Esophagus squamous epithelium (tissue), 5 donors: ENCODE measurements around the gene RBP3. TPM values are rescaled to one million over a fixed set of nuclear protein-coding genes. Genes with fewer than 3 reads are reported as not detected.

ENCODE experiments used
- DNase-seq: peaks from one replicate; lab custom pipeline; 2025; lab: John Stamatoyannopoulos, UW
- H3K27ac ChIP-seq, 4 donors: fragments of 200-600 bp; sonication (generic); one replicate each; pipeline ENCODE4 v1.5.1; 2016 to 2019; ENCODE audit warnings: mild to moderate bottlenecking in 1 of 4
- H3K27me3 ChIP-seq, 4 donors: fragments of 200-600 bp; sonication (generic); 1 replicate in 3 of 4; 2 replicates in 1 of 4; pipeline versions ENCODE4 v1.5.1 to v1.6.0; 2017 to 2021; ENCODE audit warnings: antibody characterized with exemption in 1 of 4
- H3K36me3 ChIP-seq, 3 donors: fragments of 200-600 bp; sonication (generic); one replicate each; pipeline ENCODE4 v1.5.1; 2016 to 2019
- H3K4me1 ChIP-seq, 3 donors: fragments of 200-600 bp; sonication (generic); one replicate each; pipeline ENCODE4 v1.5.1; 2017 to 2019
- H3K4me3 ChIP-seq, 4 donors: fragments of 200-600 bp; sonication (generic); 1 replicate in 3 of 4; 2 replicates in 1 of 4; pipeline ENCODE4 v1.5.1; 2016 to 2019; ENCODE audit warnings: mild to moderate bottlenecking in 2 of 4, moderate library complexity in 1 of 4
- H3K9me3 ChIP-seq, 3 donors: fragments of 200-600 bp; sonication (generic); one replicate each; pipeline ENCODE4 v1.5.1; 2016 to 2019
- POLR2A ChIP-seq, 4 donors: fragments of 450-650 bp; IDR thresholded peaks; one replicate each; pipeline ENCODE4 v1.6.1; 2017; ENCODE audit warnings: antibody characterized with exemption in 4 of 4, mild to moderate bottlenecking in 4 of 4, moderate library complexity in 3 of 4
- WGBS, 2 donors: methylation state at CpG; one replicate each; pipeline ENCODE4 v1.1.5; 2018; 5-methylcytosine and 5-hydroxymethylcytosine counted together
- intact Hi-C: fragments of 100-400 bp; cut with DNase I; formaldehyde crosslinking; loops from one replicate; pipeline ENCODE4 v1.15.0; 2022
- total RNA-seq, 4 donors: library from RNA; depleted of rRNA; stranded (reverse); fragments of >200 nt; gene quantifications; one replicate each; pipeline ENCODE4 v1.1.0, GENCODE V29; 2016
- TF ChIP-seq, protein P1 (sequence below), 6 experiments: fragments of 450-650 bp in 4 of 6; fragments of 200-600 bp in 2 of 6; sonication (generic) in 2 of 6; IDR thresholded peaks; one replicate each; pipeline ENCODE4 v1.5.1; 2016 to 2019; ENCODE audit warnings: antibody characterized with exemption in 6 of 6, mild to moderate bottlenecking in 4 of 6, moderate library complexity in 4 of 6
- donor health status: DM: yes; HTN: yes; CAD: no.

The RBP3 gene
- total RNA-seq, 4 donors from 2014 or later, result not detected

DNA sequence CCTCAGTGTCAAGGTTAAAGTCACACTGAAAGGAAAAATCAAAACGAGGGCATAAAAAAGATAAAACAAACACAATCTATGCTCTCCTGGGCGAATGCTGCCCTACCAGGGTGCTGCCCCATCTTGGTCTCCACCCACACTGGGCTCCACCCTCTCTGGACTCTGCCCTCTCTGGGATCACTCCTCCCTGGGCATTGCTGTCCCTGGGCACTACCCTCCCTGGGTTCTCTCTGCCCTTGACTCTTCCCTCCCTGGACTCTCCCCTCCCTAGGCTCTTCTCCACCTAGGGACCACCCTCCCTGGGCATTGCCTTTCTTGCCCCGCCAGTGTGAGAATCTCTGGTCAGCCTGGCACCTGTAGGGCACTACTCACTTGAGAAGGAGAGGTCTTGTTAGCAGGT lies 17.4 kb upstream of the RBP3 start:
- TF ChIP-seq, protein P1, sequence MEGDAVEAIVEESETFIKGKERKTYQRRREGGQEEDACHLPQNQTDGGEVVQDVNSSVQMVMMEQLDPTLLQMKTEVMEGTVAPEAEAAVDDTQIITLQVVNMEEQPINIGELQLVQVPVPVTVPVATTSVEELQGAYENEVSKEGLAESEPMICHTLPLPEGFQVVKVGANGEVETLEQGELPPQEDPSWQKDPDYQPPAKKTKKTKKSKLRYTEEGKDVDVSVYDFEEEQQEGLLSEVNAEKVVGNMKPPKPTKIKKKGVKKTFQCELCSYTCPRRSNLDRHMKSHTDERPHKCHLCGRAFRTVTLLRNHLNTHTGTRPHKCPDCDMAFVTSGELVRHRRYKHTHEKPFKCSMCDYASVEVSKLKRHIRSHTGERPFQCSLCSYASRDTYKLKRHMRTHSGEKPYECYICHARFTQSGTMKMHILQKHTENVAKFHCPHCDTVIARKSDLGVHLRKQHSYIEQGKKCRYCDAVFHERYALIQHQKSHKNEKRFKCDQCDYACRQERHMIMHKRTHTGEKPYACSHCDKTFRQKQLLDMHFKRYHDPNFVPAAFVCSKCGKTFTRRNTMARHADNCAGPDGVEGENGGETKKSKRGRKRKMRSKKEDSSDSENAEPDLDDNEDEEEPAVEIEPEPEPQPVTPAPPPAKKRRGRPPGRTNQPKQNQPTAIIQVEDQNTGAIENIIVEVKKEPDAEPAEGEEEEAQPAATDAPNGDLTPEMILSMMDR (IDR thresholded peaks at IDR 0.05), result no peak
- no peak for TF ChIP-seq POLR2A (IDR thresholded peaks at IDR 0.05)
- WGBS, 2 donors, result 60 to 81% methylated on average over 3 of the region's 3 CpGs
- Histone ChIP-seq H3K27me3 (peaks cover 0 to 13% (median 0%) of the 10 kb centered on the region in 4 donors), H3K36me3 (no peaks in the 10 kb centered on the region), H3K27ac (no peak overlapping the region), H3K9me3 (no peaks in the 10 kb centered on the region), H3K4me3 (no peak overlapping the region), H3K4me1 (peaks cover 0 to 8% (median 0%) of the 10 kb centered on the region in 3 donors)
- intact Hi-C loops, result no loop called here
- no peak for DNase-seq

- DNase-seq, result no peak
- intact Hi-C loops, result no loop called here
- no peaks in the 10 kb centered on the region for H3K9me3 ChIP-seq
- H3K27me3 ChIP-seq, result peaks cover 0 to 20% (median 0%) of the 10 kb centered on the region in 4 donors
- no peak overlapping the region for H3K27ac ChIP-seq
- H3K4me1 ChIP-seq, result peaks cover 0 to 1% (median 0%) of the 10 kb centered on the region in 3 donors
- TF ChIP-seq POLR2A (IDR thresholded peaks at IDR 0.05), result no peak
- TF ChIP-seq, protein P1 (IDR thresholded peaks at IDR 0.05), result no peak
- 92 to 100% methylated on average over 2 to 5 of the region's 9 CpGs for WGBS, 2 donors
- no peak overlapping the region for H3K4me3 ChIP-seq
- H3K36me3 ChIP-seq, result no peaks in the 10 kb centered on the region
Measured at GRCh38 chr10:47331491-47331890, 16.7 kb upstream of the RBP3 start.

DNA sequence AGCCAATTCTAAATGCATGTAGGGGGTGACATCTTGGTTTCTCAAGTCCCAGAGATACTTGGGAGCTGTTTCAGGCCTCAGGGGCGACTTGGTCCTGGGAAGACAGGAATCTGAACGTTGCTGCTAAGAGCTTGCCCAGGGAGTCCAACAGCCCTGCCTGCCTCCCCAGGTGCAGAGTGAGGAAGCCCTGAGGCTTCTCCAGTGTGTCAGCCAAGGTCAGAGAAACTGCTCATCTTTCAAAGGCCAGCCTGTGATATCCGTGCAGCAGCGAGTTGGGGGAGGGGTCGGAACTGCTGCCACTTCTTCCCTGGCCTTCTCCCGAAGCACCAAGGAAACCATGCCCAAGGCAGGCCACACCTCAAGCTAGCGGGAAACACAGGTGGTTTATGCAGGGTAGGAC lies 16.2 kb upstream of the RBP3 start:
- H3K36me3 ChIP-seq, result no peaks in the 10 kb centered on the region
- no peaks in the 10 kb centered on the region for H3K9me3 ChIP-seq
- TF ChIP-seq, protein P1 (IDR thresholded peaks at IDR 0.05), result no peak
- TF ChIP-seq POLR2A (IDR thresholded peaks at IDR 0.05), result no peak
- intact Hi-C loops, result no loop called here
- H3K4me3 ChIP-seq, result no peak overlapping the region
- H3K4me1 ChIP-seq, result no peaks in the 10 kb centered on the region
- 47 to 74% methylated on average over 2 to 3 of the region's 7 CpGs for WGBS, 2 donors
- no peak overlapping the region for H3K27ac ChIP-seq
- peaks cover 0 to 20% (median 0%) of the 10 kb centered on the region in 4 donors for H3K27me3 ChIP-seq
- DNase-seq, result no peak

- 68 to 71% methylated on average over 2 to 3 of the region's 3 CpGs for WGBS, 2 donors
- DNase-seq, result no peak
- Histone ChIP-seq H3K27me3 (peaks cover 0 to 20% (median 0%) of the 10 kb centered on the region in 4 donors), H3K4me1 (no peaks in the 10 kb centered on the region), H3K27ac (no peak overlapping the region), H3K4me3 (no peak overlapping the region), H3K36me3 (no peaks in the 10 kb centered on the region), H3K9me3 (no peaks in the 10 kb centered on the region)
- TF ChIP-seq, protein P1 (IDR thresholded peaks at IDR 0.05), result no peak
- TF ChIP-seq POLR2A (IDR thresholded peaks at IDR 0.05), result no peak
- intact Hi-C loops, result no loop called here
Measured at GRCh38 chr10:47332371-47332770, 15.8 kb upstream of the RBP3 start.

GRCh38 chr10:47332946-47333345 lies 15.2 kb upstream of the RBP3 start:
- 87 to 94% methylated on average over 3 of the region's 3 CpGs for WGBS, 2 donors
- TF ChIP-seq POLR2A (IDR thresholded peaks at IDR 0.05), result no peak
- TF ChIP-seq, protein P1 (IDR thresholded peaks at IDR 0.05), result no peak
- Histone ChIP-seq H3K4me3 (no peak overlapping the region), H3K27ac (no peak overlapping the region), H3K27me3 (peaks cover 0 to 20% (median 0%) of the 10 kb centered on the region in 4 donors), H3K36me3 (no peaks in the 10 kb centered on the region), H3K4me1 (no peaks in the 10 kb centered on the region), H3K9me3 (no peaks in the 10 kb centered on the region)
- DNase-seq, result no peak
- intact Hi-C loops, result no loop called here
